OCI-M1 (cell line): ENCODE results near the gene MYO5A.
A peak's percentile ranks its signal among the peaks of the same experiment; 100 is the strongest.
"Not testable (repeated sequence)": the region's sequence is repeated elsewhere in the genome, so short reads cannot be mapped to it uniquely, and the experiment has no call there.

Source experiments
- DNase-seq: peaks from one replicate; lab custom pipeline; 2025; lab: John Stamatoyannopoulos, UW

The MYO5A gene

GRCh38 chr15:52505151-52505550 is 23.5 kb downstream of the MYO5A start:
- DNase-seq, result no peak

- DNase-seq, result no peak
Measured at GRCh38 chr15:52503788-52504496, 24.7 kb downstream of the MYO5A start.

GRCh38 chr15:52502608-52503007 is 26.1 kb downstream of the MYO5A start:
- DNase-seq, result no peak

- no peak for DNase-seq
Measured at GRCh38 chr15:52499506-52499905, 29.2 kb downstream of the MYO5A start.

GRCh38 chr15:52498706-52499105 is 30.0 kb downstream of the MYO5A start:
- DNase-seq, result no peak

- DNase-seq, result no peak
Measured at GRCh38 chr15:52496776-52497470, 31.8 kb downstream of the MYO5A start.

- DNase-seq, result no peak
Measured at GRCh38 chr15:52496175-52496574, 32.5 kb downstream of the MYO5A start.

GRCh38 chr15:52495125-52495524 is 33.6 kb downstream of the MYO5A start:
- DNase-seq, result peak; percentile 10

- no peak for DNase-seq
Measured at GRCh38 chr15:52493968-52494367, 34.7 kb downstream of the MYO5A start.

- DNase-seq, result no peak
Measured at GRCh38 chr15:52492132-52492531, 36.5 kb downstream of the MYO5A start.

GRCh38 chr15:52491472-52491871 is 37.2 kb downstream of the MYO5A start:
- no peak for DNase-seq

GRCh38 chr15:52489430-52489829 is 39.2 kb downstream of the MYO5A start:
- not testable (repeated sequence) for DNase-seq

GRCh38 chr15:52488830-52489229 is 39.9 kb downstream of the MYO5A start:
- DNase-seq, result no peak

GRCh38 chr15:52486003-52486996 is 42.4 kb downstream of the MYO5A start:
- no peak for DNase-seq

GRCh38 chr15:52485290-52485689 is 43.4 kb downstream of the MYO5A start:
- no peak for DNase-seq

GRCh38 chr15:52483707-52484106 is 45.0 kb downstream of the MYO5A start:
- no peak for DNase-seq

- peak; percentile 95 for DNase-seq
Measured at GRCh38 chr15:52481915-52482314, 46.8 kb downstream of the MYO5A start.

- DNase-seq, result no peak
Measured at GRCh38 chr15:52480990-52481389, 47.7 kb downstream of the MYO5A start.

- DNase-seq, result no peak
Measured at GRCh38 chr15:52466716-52467115, 62.0 kb downstream of the MYO5A start.

- no peak for DNase-seq
Measured at GRCh38 chr15:52466134-52466701, 62.5 kb downstream of the MYO5A start.

GRCh38 chr15:52464478-52464877 is 64.2 kb downstream of the MYO5A start:
- DNase-seq, result no peak

GRCh38 chr15:52464040-52464439 is 64.6 kb downstream of the MYO5A start:
- DNase-seq, result no peak
